ENCODE results near the gene C1QTNF5. TPM values are rescaled to one million over a fixed set of nuclear protein-coding genes. Genes with fewer than 3 reads are reported as not detected.
A peak's percentile ranks its signal among the peaks of the same experiment; 100 is the strongest.

C1QTNF5 gene
- total RNA-seq, 4 donors from 2014 or later = 10.3 to 26.4 (median 11.8) TPM

- H3K4me3 ChIP-seq = peak overlapping the region in 3 of 4 donors; percentile 46 to 75 (median 61)
- peak overlapping the region in 3 of 4 donors; percentile 78 to 97 (median 96) for H3K27ac ChIP-seq
- peaks cover 0 to 47% (median 10%) of the 10 kb centered on the region in 4 donors for H3K4me1 ChIP-seq
- TF ChIP-seq CTCF (IDR thresholded peaks at IDR 0.05) (no peak), POLR2A (IDR thresholded peaks at IDR 0.05) (no peak)
- no peaks in the 10 kb centered on the region for H3K9me3 ChIP-seq
- no peaks in the 10 kb centered on the region for H3K27me3 ChIP-seq
- DNase-seq = no peak
- peaks cover 0 to 19% (median 0%) of the 10 kb centered on the region in 3 donors for H3K36me3 ChIP-seq
Observed at GRCh38 chr11:119362741-119363080, 22.0 kb upstream of the C1QTNF5 start.

GRCh38 chr11:119361941-119362725 lies 21.4 kb upstream of the C1QTNF5 start:
- peaks cover 0 to 42% (median 9%) of the 10 kb centered on the region in 4 donors for H3K4me1 ChIP-seq

DNA sequence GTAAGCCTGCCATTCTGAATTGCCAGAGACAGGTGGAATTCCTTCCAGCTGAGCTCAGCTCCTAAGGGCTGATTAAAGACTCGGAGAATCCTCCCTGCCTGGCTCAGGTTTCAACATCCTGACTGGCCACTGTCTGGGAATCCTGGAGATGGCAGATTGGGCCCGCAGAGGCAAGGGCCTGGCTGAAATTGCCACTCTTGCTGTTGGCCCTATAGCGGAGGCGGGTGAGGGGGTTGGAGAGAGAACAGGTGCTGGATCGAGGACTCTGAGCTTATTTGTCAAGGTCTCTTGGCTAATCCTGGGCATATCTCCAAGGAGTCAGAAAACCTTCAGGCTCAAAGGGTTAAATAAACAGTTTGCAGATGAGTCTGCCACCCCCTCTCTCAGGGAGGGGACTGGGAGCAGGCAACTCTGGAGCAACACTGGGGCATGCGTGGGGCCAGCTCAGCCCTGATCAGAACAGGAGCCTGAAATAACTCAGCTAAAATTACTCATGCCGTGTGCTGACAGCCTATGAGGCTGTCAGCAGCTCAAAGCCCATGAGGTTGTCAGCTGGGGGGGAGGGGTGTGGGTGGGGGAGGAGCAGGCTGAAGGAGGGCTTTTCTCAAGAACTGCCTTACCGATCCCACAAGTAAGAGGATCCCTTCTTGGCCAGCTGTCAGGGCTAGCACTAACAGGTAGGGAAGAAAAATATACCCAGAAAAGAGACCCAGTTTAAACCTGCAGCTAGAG lies 20.5 kb upstream of the C1QTNF5 start:
- Histone ChIP-seq H3K4me3 (peak overlapping the region in 2 of 4 donors; percentile 61 to 75), H3K27ac (peak overlapping the region in 3 of 4 donors; percentile 18 to 97 (median 96)), H3K27me3 (no peaks in the 10 kb centered on the region), H3K36me3 (peaks cover 0 to 19% (median 0%) of the 10 kb centered on the region in 3 donors), H3K4me1 (peaks cover 0 to 41% (median 7%) of the 10 kb centered on the region in 4 donors), H3K9me3 (no peaks in the 10 kb centered on the region)
- TF ChIP-seq POLR2A (IDR thresholded peaks at IDR 0.05) (peak in 1 of 2 donors; percentile 39), CTCF (IDR thresholded peaks at IDR 0.05) (peak in 1 of 6 experiments; percentile 7)
- DNase-seq = peak in 1 of 3 donors; percentile 60

More at GRCh38 chr11:119361941-119362725, 21.4 kb upstream of the C1QTNF5 start:
- peak overlapping the region in 3 of 4 donors; percentile 46 to 75 (median 61) for H3K4me3 ChIP-seq
- H3K9me3 ChIP-seq = no peaks in the 10 kb centered on the region
- TF ChIP-seq CTCF (IDR thresholded peaks at IDR 0.05) (no peak), POLR2A (IDR thresholded peaks at IDR 0.05) (no peak)
- peak in 2 of 3 donors; percentile 19 to 40 for DNase-seq
- H3K36me3 ChIP-seq = peaks cover 0 to 19% (median 0%) of the 10 kb centered on the region in 3 donors
- no peaks in the 10 kb centered on the region for H3K27me3 ChIP-seq
- H3K27ac ChIP-seq = peak overlapping the region in 3 of 4 donors; percentile 78 to 97 (median 96)

GRCh38 chr11:119359365-119360214 lies 18.9 kb upstream of the C1QTNF5 start:
- Histone ChIP-seq H3K36me3 (peaks cover 0 to 19% (median 0%) of the 10 kb centered on the region in 3 donors), H3K4me3 (no peak overlapping the region), H3K9me3 (no peaks in the 10 kb centered on the region), H3K4me1 (peaks cover 0 to 36% (median 9%) of the 10 kb centered on the region in 4 donors), H3K27me3 (no peaks in the 10 kb centered on the region), H3K27ac (no peak overlapping the region)
- no peak for TF ChIP-seq POLR2A (IDR thresholded peaks at IDR 0.05)
- TF ChIP-seq CTCF (IDR thresholded peaks at IDR 0.05) = no peak
- DNase-seq = peak in 1 of 3 donors; percentile 29

GRCh38 chr11:119357074-119357473 lies 16.4 kb upstream of the C1QTNF5 start:
- Histone ChIP-seq H3K27me3 (no peaks in the 10 kb centered on the region), H3K36me3 (peaks cover 0 to 19% (median 0%) of the 10 kb centered on the region in 3 donors), H3K4me3 (peak overlapping the region; percentile 38 to 63 (median 52)), H3K27ac (peak overlapping the region; percentile 5 to 74 (median 39)), H3K9me3 (no peaks in the 10 kb centered on the region), H3K4me1 (peaks cover 0 to 41% (median 4%) of the 10 kb centered on the region in 4 donors)
- DNase-seq = no peak
- no peak for TF ChIP-seq POLR2A (IDR thresholded peaks at IDR 0.05)
- TF ChIP-seq CTCF (IDR thresholded peaks at IDR 0.05) = no peak
